A673 (cell line): ENCODE results near the gene DHRS7.

Source experiments
- CTCF ChIP-seq: fragments of 300-800, 200-600 bp; sonication (generic); conservative IDR thresholded peaks from 2 replicates; pipeline ENCODE4 v1.5.1; 2017; ENCODE audit warnings: low read depth, mild to moderate bottlenecking, antibody characterized with exemption, low read length, moderate library complexity, mixed read lengths
- EZH2 ChIP-seq: fragments of 200-600 bp; sonication (generic); IDR thresholded peaks from 2 replicates; pipeline ENCODE4 v1.6.1; 2017; ENCODE audit warnings: borderline replicate concordance, low read depth, mild to moderate bottlenecking, mixed read lengths, antibody characterized with exemption, low read length; ENCODE audit not compliant: poor library complexity, severe bottlenecking

GRCh38 chr14:60179431-60179869, 14.3 kb upstream of the DHRS7 start:
- TF ChIP-seq CTCF: no peak
- TF ChIP-seq EZH2: no peak
